Skeletal muscle tissue (tissue), 4 donors: ENCODE measurements around the gene DOHH. TPM values are rescaled to one million over a fixed set of nuclear protein-coding genes. Genes with fewer than 3 reads are reported as not detected.

Source experiments
- H3K27ac ChIP-seq: one replicate; pipeline ENCODE4 v1.7.0; 2013; ENCODE audit warnings: mild to moderate bottlenecking, low read depth, low read length, inconsistent platforms
- H3K27me3 ChIP-seq, 3 donors: one replicate each; pipeline ENCODE4 v1.7.0; 2013; ENCODE audit warnings: low read length in 3 of 3; ENCODE audit not compliant: control insufficient read depth in 3 of 3, insufficient read depth in 3 of 3
- H3K36me3 ChIP-seq, 3 donors: one replicate each; pipeline ENCODE4 v1.7.0; 2013; ENCODE audit warnings: low read length in 3 of 3; ENCODE audit not compliant: control insufficient read depth in 3 of 3, insufficient read depth in 3 of 3
- H3K4me1 ChIP-seq, 3 donors: one replicate each; pipeline ENCODE4 v1.7.0; 2013; ENCODE audit warnings: low read length in 3 of 3, mild to moderate bottlenecking in 3 of 3; ENCODE audit not compliant: control insufficient read depth in 3 of 3, insufficient read depth in 3 of 3
- H3K4me3 ChIP-seq, 3 donors: one replicate each; pipeline ENCODE4 v1.7.0; 2013; ENCODE audit warnings: low read length in 3 of 3
- H3K9ac ChIP-seq, 3 donors: one replicate each; pipeline ENCODE4 v1.7.0; 2013; ENCODE audit warnings: low read length in 3 of 3, mild to moderate bottlenecking in 3 of 3, moderate library complexity in 2 of 3, low read depth in 1 of 3
- H3K9me3 ChIP-seq, 3 donors: one replicate each; pipeline ENCODE4 v1.7.0; 2013; ENCODE audit warnings: low read length in 3 of 3; ENCODE audit not compliant: control insufficient read depth in 3 of 3
- total RNA-seq: library from RNA; depleted of rRNA; stranded (reverse); fragments of >200 nt; gene quantifications from one replicate; pipeline ENCODE4 v1.2.3, GENCODE V29; 2014
- donor health status: Osteomylitis.

Gene DOHH
- total RNA-seq, 1 donor from 2014 or later, result 9.4 TPM

DNA sequence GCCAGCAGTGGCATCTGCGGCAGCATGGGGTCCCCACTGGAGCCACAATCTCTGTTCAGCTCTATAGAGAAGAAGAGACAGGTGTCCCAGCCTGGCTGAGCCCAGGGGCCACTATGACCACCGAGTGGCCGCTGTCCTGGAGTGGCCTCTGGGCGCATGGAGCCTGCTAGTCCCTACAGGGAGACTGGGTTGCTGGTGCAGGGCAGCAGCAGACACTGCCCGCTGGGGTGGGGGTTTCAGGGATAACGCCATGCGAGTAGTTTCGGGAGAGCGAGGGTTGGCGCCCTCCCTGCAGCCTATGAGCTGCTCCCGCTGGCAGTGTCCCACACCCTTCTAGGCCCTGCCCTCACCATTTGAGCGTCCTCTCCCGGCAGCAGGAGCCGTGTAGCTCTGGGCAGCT lies 27.6 kb upstream of the DOHH start:
- H3K9ac ChIP-seq, result no peak overlapping the region
- no peaks in the 10 kb centered on the region for H3K4me1 ChIP-seq
- no peaks in the 10 kb centered on the region for H3K9me3 ChIP-seq
- H3K36me3 ChIP-seq, result peaks cover 54 to 57% (median 54%) of the 10 kb centered on the region in 3 donors
- H3K27ac ChIP-seq, result no peak overlapping the region
- H3K27me3 ChIP-seq, result no peaks in the 10 kb centered on the region
- H3K4me3 ChIP-seq, result no peak overlapping the region

DNA sequence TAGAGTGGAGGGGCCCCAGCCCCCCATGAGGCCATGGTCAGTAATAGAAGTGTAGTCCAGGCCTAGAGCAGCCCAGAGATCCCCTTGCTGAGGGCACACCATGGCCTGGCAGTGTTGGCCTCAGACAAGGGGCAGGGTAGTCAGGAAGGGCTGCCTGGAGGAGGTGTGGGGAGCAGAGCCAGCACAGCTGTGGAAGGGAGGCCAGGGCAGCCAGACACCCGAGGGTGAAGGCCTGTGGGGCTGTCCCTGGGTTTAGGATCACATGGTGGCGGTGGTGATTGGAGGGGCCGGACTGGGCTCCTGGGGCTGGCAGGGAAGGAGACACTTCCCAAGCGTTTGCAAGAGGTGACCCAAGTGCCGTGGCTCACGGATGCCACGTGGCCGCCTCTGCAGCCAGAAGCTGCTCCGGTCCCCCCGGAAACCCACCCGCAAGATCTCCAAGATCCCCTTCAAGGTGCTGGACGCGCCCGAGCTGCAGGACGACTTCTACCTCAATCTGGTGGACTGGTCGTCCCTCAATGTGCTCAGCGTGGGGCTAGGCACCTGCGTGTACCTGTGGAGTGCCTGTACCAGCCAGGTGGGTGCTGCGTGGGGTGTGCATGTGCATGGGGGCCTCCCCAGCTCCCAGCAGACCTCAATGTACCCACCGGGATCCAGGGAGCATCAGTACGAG lies 26.9 kb upstream of the DOHH start:
- Histone ChIP-seq H3K4me1 (no peaks in the 10 kb centered on the region), H3K9me3 (no peaks in the 10 kb centered on the region), H3K27me3 (no peaks in the 10 kb centered on the region), H3K9ac (no peak overlapping the region), H3K36me3 (peaks cover 48 to 54% (median 50%) of the 10 kb centered on the region in 3 donors), H3K27ac (no peak overlapping the region), H3K4me3 (no peak overlapping the region)

DNA sequence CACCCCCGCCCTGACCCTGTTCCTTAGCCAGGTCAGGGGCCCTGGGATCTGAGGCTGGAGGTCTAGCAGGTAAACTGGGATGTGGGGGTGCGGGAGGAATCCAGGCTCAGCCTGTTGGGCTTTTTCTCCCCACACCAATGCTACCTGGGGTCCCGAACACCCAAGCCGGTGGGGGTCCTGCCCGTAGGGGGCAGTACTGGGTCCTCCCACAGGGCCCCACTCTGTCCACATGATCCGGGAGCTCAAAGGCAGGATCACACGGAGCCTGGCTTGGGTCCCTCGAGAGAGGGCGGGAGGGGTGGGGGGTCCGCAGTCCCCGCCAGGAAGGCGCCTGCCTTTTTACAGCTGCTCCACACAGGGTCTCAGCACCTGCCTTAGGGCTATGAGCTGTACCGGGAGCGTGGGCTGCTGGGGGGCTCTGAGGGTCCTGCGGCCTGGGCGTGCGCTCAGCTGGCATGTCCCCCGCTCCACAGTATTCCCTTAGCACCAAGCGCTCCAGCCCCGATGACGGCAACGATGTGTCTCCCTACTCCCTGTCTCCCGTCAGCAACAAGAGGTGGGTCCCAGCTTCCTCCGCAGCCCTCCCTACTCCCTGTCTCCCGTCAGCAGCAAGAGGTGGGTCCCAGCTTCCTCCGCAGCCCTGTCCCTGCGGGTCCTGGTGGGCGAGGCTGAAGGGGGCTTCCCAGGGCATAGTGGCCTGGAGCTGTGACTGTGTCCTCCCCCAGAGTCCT lies 26.2 kb upstream of the DOHH start:
- Histone ChIP-seq H3K36me3 (peaks cover 43 to 50% (median 48%) of the 10 kb centered on the region in 3 donors), H3K4me3 (no peak overlapping the region), H3K27ac (no peak overlapping the region), H3K9ac (no peak overlapping the region), H3K27me3 (no peaks in the 10 kb centered on the region), H3K4me1 (no peaks in the 10 kb centered on the region), H3K9me3 (no peaks in the 10 kb centered on the region)

DNA sequence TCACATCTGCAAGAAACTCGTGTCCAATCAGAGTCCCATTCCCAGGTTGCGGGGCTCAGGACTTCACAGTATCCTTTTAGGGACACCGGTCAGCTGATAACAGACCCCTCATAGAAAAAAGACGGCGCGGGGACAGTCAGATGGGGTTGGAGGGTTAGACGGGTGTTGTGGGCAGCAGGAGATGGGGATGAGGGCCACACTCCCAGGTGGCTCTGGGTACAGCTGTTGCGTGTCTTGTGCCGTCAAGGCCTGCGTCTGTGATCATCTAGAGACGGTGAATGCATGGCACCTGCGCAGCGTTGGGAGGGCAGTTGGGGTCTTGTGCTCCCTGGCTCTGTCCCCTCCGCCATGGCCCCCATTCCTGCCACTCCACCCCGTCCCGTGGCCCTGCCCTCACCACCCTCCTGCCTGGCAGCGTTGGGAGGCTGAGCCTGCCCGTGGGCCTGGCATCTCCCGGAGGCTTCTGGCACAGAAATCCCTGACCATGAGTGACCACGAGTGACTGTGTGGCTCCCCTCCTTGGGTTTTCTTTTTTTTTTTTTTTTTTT lies 24.5 kb upstream of the DOHH start:
- H3K27me3 ChIP-seq, result no peaks in the 10 kb centered on the region
- no peaks in the 10 kb centered on the region for H3K4me1 ChIP-seq
- no peak overlapping the region for H3K27ac ChIP-seq
- no peaks in the 10 kb centered on the region for H3K9me3 ChIP-seq
- H3K9ac ChIP-seq, result no peak overlapping the region
- no peak overlapping the region for H3K4me3 ChIP-seq
- peaks cover 34 to 39% (median 35%) of the 10 kb centered on the region in 3 donors for H3K36me3 ChIP-seq

DNA sequence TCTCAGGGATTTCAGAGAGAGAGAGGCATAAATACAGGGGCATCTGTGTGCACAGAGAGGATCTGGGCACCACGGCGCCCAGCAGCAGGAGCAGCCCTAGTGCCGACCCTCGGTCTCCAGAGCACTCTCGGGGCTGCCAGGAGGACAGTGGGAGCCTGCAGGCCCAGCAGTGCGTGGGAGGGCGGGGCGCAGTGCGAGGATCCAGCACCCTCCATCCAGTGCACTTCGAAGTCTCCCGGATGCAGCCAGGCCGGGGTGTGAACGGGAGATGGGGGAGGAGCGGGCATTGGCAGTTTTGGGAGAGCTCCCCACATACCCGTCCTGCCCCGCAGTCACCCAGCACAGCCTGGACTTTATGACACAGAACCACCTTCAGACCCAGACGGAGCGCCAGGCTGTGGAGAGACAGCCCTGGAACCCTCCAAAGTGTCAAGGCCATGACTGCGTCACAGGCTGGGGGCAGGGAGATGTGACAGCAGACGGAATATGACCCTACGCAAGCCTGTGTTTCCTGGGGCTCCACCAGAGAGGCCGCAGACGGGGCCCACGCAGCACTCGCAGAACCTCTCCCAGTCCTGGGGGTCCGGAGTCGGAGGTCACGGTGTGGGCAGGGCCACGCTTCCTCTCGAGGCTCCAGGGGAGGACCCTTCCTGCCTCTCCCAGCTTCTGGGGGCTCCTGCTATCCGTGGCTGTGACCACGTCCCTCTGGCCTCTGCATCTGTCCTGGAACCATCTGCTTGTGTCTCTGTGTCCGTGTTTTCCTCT lies 23.8 kb upstream of the DOHH start:
- Histone ChIP-seq H3K9me3 (no peaks in the 10 kb centered on the region), H3K36me3 (peaks cover 36 to 41% (median 37%) of the 10 kb centered on the region in 3 donors), H3K9ac (no peak overlapping the region), H3K4me3 (no peak overlapping the region), H3K27me3 (no peaks in the 10 kb centered on the region), H3K4me1 (no peaks in the 10 kb centered on the region), H3K27ac (no peak overlapping the region)

DNA sequence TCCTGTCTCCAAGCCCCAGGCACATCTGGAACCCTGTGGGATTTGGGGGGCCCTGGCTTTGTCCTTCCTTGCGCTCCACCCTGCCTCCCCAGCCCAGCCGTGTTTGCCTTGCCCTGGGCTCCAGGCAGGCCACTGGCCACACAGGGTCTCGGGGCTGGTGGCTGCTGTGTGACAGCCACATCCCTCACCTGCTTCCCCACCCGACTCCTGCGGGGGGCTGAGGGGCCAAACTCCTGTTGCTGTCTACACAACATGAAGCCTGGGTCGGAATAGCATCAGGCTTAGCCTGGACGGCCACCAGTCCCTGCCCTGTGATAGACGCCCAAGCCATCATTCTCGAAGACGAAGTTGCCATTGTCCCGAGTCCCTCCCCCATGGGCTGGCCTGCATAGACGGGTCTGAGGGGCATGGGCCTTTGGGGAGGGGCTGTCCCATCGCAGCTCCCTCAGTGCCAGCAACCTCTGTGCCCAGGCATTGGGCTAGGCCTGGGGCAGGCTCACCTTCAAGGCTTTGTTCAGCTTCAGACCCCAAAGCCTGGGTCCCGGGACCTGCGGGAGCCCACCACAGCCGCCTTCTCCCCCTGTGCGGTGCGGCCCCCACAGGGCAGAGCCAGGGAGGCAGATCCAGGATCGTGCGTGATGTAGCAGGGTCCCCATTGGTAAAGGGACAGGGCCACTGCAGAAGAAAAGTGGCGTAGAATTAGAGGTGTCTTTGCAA lies 23.0 kb upstream of the DOHH start:
- H3K9ac ChIP-seq, result no peak overlapping the region
- H3K27ac ChIP-seq, result no peak overlapping the region
- no peak overlapping the region for H3K4me3 ChIP-seq
- H3K27me3 ChIP-seq, result no peaks in the 10 kb centered on the region
- H3K9me3 ChIP-seq, result no peaks in the 10 kb centered on the region
- peaks cover 36 to 41% (median 39%) of the 10 kb centered on the region in 3 donors for H3K36me3 ChIP-seq
- no peaks in the 10 kb centered on the region for H3K4me1 ChIP-seq

DNA sequence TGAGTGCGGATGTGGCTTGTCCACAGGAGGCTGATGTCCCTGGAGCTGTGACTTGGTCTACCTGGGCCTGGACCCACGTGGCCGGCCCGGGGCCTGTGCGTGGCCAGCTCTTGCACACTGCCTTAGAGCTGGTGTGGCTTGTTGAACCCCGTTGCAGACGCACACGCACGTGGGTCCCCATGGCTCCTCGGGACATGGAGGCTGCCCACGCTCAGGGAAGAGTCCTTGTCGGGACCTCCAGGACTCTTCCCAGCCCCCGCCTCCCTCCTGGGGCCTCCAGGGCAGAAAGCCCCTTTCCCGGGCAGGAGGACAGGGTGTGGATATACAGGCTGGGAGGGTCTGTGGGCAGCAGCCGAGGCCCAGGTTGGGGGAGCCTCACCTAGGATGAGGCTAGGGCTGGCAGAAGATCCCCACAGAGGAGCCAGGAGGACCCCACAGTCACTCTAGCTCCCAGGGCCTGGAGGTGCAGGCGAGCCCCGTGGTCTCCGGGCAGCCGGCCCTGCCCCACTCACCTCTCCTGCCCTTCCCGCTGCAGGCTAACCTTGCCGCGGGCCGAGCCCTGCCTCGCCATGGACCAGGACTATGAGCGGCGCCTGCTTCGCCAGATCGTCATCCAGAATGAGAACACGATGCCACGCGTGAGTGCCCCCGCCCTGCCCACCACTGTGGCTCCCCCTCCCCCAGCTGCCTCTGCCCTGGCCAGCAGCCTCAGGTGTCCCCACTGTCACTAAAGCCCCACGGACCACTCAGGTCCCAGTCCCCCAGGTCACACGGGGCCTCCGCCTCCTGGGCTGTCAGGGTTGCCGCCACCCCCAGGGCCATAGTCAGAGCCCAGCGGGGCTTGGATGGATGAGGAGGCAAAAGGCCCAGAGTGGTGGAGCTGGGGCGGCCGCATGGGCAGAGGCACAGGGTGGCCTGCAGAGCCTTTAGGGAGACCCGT lies 22.2 kb upstream of the DOHH start:
- no peaks in the 10 kb centered on the region for H3K27me3 ChIP-seq
- no peak overlapping the region for H3K9ac ChIP-seq
- no peak overlapping the region for H3K27ac ChIP-seq
- no peaks in the 10 kb centered on the region for H3K4me1 ChIP-seq
- no peaks in the 10 kb centered on the region for H3K9me3 ChIP-seq
- H3K36me3 ChIP-seq, result peaks cover 34 to 40% (median 35%) of the 10 kb centered on the region in 3 donors
- no peak overlapping the region for H3K4me3 ChIP-seq

DNA sequence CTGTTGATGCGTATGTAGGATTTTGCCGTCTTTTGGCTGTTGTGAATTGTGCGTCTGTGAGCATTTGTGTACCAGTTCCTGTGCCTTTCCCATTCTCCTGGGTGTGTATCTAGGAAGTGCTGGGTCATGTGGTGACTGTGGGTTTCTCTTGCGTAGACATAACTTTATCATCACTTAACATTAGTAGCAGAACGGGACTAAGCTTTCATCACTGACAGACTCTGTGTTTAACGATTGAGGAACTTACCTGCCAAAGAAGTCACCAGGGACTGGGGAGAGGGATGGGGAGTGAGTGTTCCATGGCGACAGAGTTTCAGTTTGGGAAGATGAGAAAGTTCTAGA lies 20.6 kb upstream of the DOHH start:
- H3K4me3 ChIP-seq, result no peak overlapping the region
- no peaks in the 10 kb centered on the region for H3K9me3 ChIP-seq
- H3K9ac ChIP-seq, result no peak overlapping the region
- peaks cover 11 to 12% (median 11%) of the 10 kb centered on the region in 3 donors for H3K4me1 ChIP-seq
- no peak overlapping the region for H3K27ac ChIP-seq
- H3K36me3 ChIP-seq, result peaks cover 20 to 30% (median 25%) of the 10 kb centered on the region in 3 donors
- no peaks in the 10 kb centered on the region for H3K27me3 ChIP-seq
